ENCODE measurements around the gene SH3TC1. TPM values are rescaled to one million over a fixed set of nuclear protein-coding genes. Genes with fewer than 3 reads are reported as not detected.
A peak's percentile ranks its signal among the peaks of the same experiment; 100 is the strongest.

The SH3TC1 gene
- total and polyA plus RNA-seq, 5 experiments from 2014 or later, result 3.7 to 17.4 (median 6.5) TPM

- peak overlapping the region in 3 of 10 donors; percentile 30 to 81 (median 71) for H3K4me3 Mint-ChIP-seq
- no peaks in the 10 kb centered on the region for H3K27me3 Mint-ChIP-seq
- peaks cover 29 to 82% (median 62%) of the 10 kb centered on the region in 4 donors for H3K4me1 Mint-ChIP-seq
- ATAC-seq (no peak), DNase-seq (no peak)
- H3K36me3 Mint-ChIP-seq, result peaks cover 0 to 23% (median 16%) of the 10 kb centered on the region in 3 donors
- no peaks in the 10 kb centered on the region for H3K9me3 Mint-ChIP-seq
- H3K27ac Mint-ChIP-seq, result peak overlapping the region in 4 of 10 donors; percentile 5 to 67 (median 35)
- POLR2A ChIA-PET, result interaction anchor here (1.1 to 1.7 kb wide), 2 partner anchors 27 kb away, joined by 3 to 5 read pairs; partner anchors contain the start of gene SH3TC1
Measured at GRCh38 chr4:8225706-8226443, 26.8 kb downstream of the SH3TC1 start.

- Mint-ChIP-seq H3K27ac (peak overlapping the region in 1 of 10 donors; percentile 40), H3K27me3 (no peaks in the 10 kb centered on the region), H3K36me3 (peaks cover 0 to 15% (median 14%) of the 10 kb centered on the region in 3 donors), H3K4me1 (peaks cover 25 to 71% (median 51%) of the 10 kb centered on the region in 4 donors), H3K9me3 (no peaks in the 10 kb centered on the region), H3K4me3 (no peak overlapping the region)
- DNase-seq, result no peak
- no peak for ATAC-seq
- POLR2A ChIA-PET, result interaction anchor here (1.0 to 1.9 kb wide), 4 partner anchors 11 to 29 kb away, joined by 3 to 8 read pairs (median 3); partner anchors contain the start of gene SH3TC1
Measured at GRCh38 chr4:8227201-8227770, 28.2 kb downstream of the SH3TC1 start.

GRCh38 chr4:8227771-8228318 is 28.8 kb downstream of the SH3TC1 start:
- Mint-ChIP-seq H3K4me3 (peak overlapping the region in 5 of 10 donors; percentile 25 to 90 (median 34)), H3K27me3 (no peaks in the 10 kb centered on the region), H3K4me1 (peaks cover 21 to 66% (median 49%) of the 10 kb centered on the region in 4 donors), H3K36me3 (peaks cover 0 to 12% (median 11%) of the 10 kb centered on the region in 3 donors), H3K27ac (peak overlapping the region in 3 of 10 donors; percentile 24 to 76 (median 40)), H3K9me3 (no peaks in the 10 kb centered on the region)
- POLR2A ChIA-PET, result interaction anchor here (1.0 to 1.9 kb wide), 3 partner anchors 11 to 29 kb away, joined by 3 to 8 read pairs (median 3); partner anchors contain the start of gene SH3TC1
- no peak for DNase-seq
- ATAC-seq, result no peak

- H3K36me3 Mint-ChIP-seq, result peaks cover 0 to 10% (median 8%) of the 10 kb centered on the region in 3 donors
- ATAC-seq (peak; percentile 89 to 91), DNase-seq (peak; percentile 53 to 89 (median 82))
- H3K27me3 Mint-ChIP-seq, result no peaks in the 10 kb centered on the region
- POLR2A ChIA-PET, result interaction anchor here (1.9 kb wide), 1 partner anchor 30 kb away, joined by 8 read pairs; the partner anchor contains the start of gene SH3TC1
- H3K9me3 Mint-ChIP-seq, result no peaks in the 10 kb centered on the region
- peak overlapping the region; percentile 63 to 90 (median 77) for H3K4me3 Mint-ChIP-seq
- peaks cover 20 to 61% (median 49%) of the 10 kb centered on the region in 4 donors for H3K4me1 Mint-ChIP-seq
- peak overlapping the region; percentile 47 to 98 (median 91) for H3K27ac Mint-ChIP-seq
Measured at GRCh38 chr4:8228319-8229250, 29.5 kb downstream of the SH3TC1 start.

GRCh38 chr4:8229331-8229975 is 30.4 kb downstream of the SH3TC1 start:
- no peaks in the 10 kb centered on the region for H3K9me3 Mint-ChIP-seq
- DNase-seq (peak in 3 of 10 donors; percentile 17 to 25 (median 18)), ATAC-seq (peak; percentile 16 to 36)
- H3K4me1 Mint-ChIP-seq, result peaks cover 15 to 53% (median 41%) of the 10 kb centered on the region in 4 donors
- peak overlapping the region; percentile 63 to 90 (median 77) for H3K4me3 Mint-ChIP-seq
- no peaks in the 10 kb centered on the region for H3K27me3 Mint-ChIP-seq
- H3K36me3 Mint-ChIP-seq, result peaks cover 0 to 4% (median 3%) of the 10 kb centered on the region in 3 donors
- peak overlapping the region; percentile 47 to 98 (median 91) for H3K27ac Mint-ChIP-seq
- POLR2A ChIA-PET, result interaction anchor here (1.9 kb wide), 1 partner anchor 31 kb away, joined by 8 read pairs; the partner anchor contains the start of gene SH3TC1

- ATAC-seq, result no peak
- peaks cover 13 to 47% (median 35%) of the 10 kb centered on the region in 4 donors for H3K4me1 Mint-ChIP-seq
- H3K4me3 Mint-ChIP-seq, result peak overlapping the region in 3 of 10 donors; percentile 2 to 12 (median 8)
Measured at GRCh38 chr4:8230033-8230432, 30.9 kb downstream of the SH3TC1 start.

GRCh38 chr4:8230891-8231290 is 31.8 kb downstream of the SH3TC1 start:
- H3K36me3 Mint-ChIP-seq, result peaks cover 0 to 6% (median 4%) of the 10 kb centered on the region in 3 donors
- no peaks in the 10 kb centered on the region for H3K9me3 Mint-ChIP-seq
- H3K4me1 Mint-ChIP-seq, result peaks cover 11 to 39% (median 27%) of the 10 kb centered on the region in 4 donors
- POLR2A ChIA-PET, result no interaction called here
- H3K27ac Mint-ChIP-seq, result peak overlapping the region in 1 of 10 donors; percentile 36
- DNase-seq (no peak), ATAC-seq (no peak)
- no peaks in the 10 kb centered on the region for H3K27me3 Mint-ChIP-seq
- peak overlapping the region in 2 of 10 donors; percentile 2 to 30 for H3K4me3 Mint-ChIP-seq

More at GRCh38 chr4:8230033-8230432, 30.9 kb downstream of the SH3TC1 start:
- DNase-seq, result no peak
- H3K36me3 Mint-ChIP-seq, result peaks cover 0 to 6% (median 2%) of the 10 kb centered on the region in 3 donors
- no peaks in the 10 kb centered on the region for H3K27me3 Mint-ChIP-seq
- POLR2A ChIA-PET, result no interaction called here
- H3K27ac Mint-ChIP-seq, result no peak overlapping the region
- no peaks in the 10 kb centered on the region for H3K9me3 Mint-ChIP-seq

- POLR2A ChIA-PET, result interaction anchor here (0.9 kb wide), 1 partner anchor 33 kb away, joined by 3 read pairs; the partner anchor contains the start of gene SH3TC1
- ATAC-seq (no peak), DNase-seq (no peak)
- H3K27ac Mint-ChIP-seq, result no peak overlapping the region
- H3K4me3 Mint-ChIP-seq, result peak overlapping the region in 1 of 10 donors; percentile 22
- peaks cover 11 to 34% (median 24%) of the 10 kb centered on the region in 4 donors for H3K4me1 Mint-ChIP-seq
- no peaks in the 10 kb centered on the region for H3K27me3 Mint-ChIP-seq
- no peaks in the 10 kb centered on the region for H3K9me3 Mint-ChIP-seq
- H3K36me3 Mint-ChIP-seq, result peaks cover 0 to 6% (median 4%) of the 10 kb centered on the region in 3 donors
Measured at GRCh38 chr4:8231551-8232049, 32.5 kb downstream of the SH3TC1 start.

- H3K27ac Mint-ChIP-seq, result no peak overlapping the region
Measured at GRCh38 chr4:8232748-8233147, 33.7 kb downstream of the SH3TC1 start.

GRCh38 chr4:8233672-8234484 is 34.8 kb downstream of the SH3TC1 start:
- Mint-ChIP-seq H3K36me3 (peaks cover 0 to 6% (median 4%) of the 10 kb centered on the region in 3 donors), H3K4me1 (peaks cover 11 to 20% (median 15%) of the 10 kb centered on the region in 4 donors)

More at GRCh38 chr4:8232748-8233147, 33.7 kb downstream of the SH3TC1 start:
- no peaks in the 10 kb centered on the region for H3K27me3 Mint-ChIP-seq
- POLR2A ChIA-PET, result no interaction called here
- DNase-seq (no peak), ATAC-seq (no peak)
- H3K36me3 Mint-ChIP-seq, result peaks cover 0 to 6% (median 4%) of the 10 kb centered on the region in 3 donors
- no peaks in the 10 kb centered on the region for H3K9me3 Mint-ChIP-seq
- peaks cover 11 to 28% (median 24%) of the 10 kb centered on the region in 4 donors for H3K4me1 Mint-ChIP-seq
- no peak overlapping the region for H3K4me3 Mint-ChIP-seq

More at GRCh38 chr4:8233672-8234484, 34.8 kb downstream of the SH3TC1 start:
- DNase-seq (no peak), ATAC-seq (no peak)
- Mint-ChIP-seq H3K27me3 (no peaks in the 10 kb centered on the region), H3K9me3 (no peaks in the 10 kb centered on the region), H3K4me3 (no peak overlapping the region), H3K27ac (no peak overlapping the region)
- POLR2A ChIA-PET, result no interaction called here

All from naive thymus-derived CD8-positive, alpha-beta T cell (primary cell).